ENCODE measurements around the gene SOX10. TPM values are rescaled to one million over a fixed set of nuclear protein-coding genes. Genes with fewer than 3 reads are reported as not detected.

The SOX10 gene
- not detected for total RNA-seq (2013)
- polyA plus RNA-seq (not detected), polyA minus RNA-seq (not detected in 2 replicates), total RNA-seq (0 to 1.2 (median 0.05) reads per million in 11 experiments)

DNA sequence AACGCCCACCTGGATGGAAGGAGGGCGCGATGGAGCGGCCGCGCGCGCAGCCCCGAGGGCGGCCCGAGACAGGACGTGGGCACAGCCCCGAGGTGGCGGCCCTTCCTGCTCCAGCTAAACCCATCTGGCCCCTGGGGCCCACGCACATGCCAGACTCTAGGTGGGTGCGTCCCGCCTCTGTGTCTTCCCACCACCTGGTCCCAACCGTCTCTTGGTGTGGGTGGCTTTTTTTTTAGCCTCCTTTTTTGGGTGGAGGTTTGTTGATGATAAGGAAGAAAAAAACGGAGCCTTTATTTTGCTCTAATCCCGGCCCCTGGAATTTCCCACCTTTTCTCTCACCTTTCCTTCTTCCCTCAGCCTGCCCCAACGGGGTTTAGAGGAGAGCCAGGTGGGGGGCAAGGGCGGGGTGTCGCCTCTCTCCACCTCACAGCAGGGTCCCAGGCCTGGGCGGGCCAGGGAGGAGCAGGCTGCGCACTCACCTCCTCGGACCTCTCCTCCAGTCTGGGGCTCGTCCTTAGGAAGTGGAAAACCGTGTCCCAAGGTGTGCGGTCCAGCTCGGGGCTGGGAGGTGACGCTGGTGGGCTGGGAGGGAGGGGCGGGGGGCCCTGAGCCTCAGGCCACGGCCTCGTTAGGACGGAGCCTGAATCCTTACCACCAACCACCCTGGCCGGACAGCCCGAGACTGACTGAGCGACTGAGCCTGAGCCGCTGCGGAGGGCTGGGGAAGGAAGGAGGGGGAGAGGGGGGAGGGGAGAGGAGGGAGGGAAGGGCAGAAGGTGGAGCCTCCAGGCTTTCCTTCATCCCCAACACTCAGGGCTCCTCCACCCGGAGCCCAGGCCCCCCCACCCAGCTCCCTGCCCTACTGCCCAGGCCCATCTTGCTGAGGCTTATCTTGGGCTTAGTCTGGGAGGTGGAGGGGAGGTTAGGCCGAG, at the start of gene SOX10:
TSS of gene SOX10 (minus strand) at position 696 of the 932 bp plus-strand sequence. CDS start 771 bp downstream, outside the sequence.
- Mint-ChIP-seq H3K27me3 (ENCODE audit: low read depth in 3 of 3) (peaks cover 0 to 2% (median 0%) of the 10 kb centered on the region in 3 donors), H3K36me3 (peaks cover 3 to 4% of the 10 kb centered on the region in 2 donors), H3K9me3 (peaks cover 0 to 1% (median 0%) of the 10 kb centered on the region in 7 donors), H3K27ac (no peak within 1 kb of the TSS), H3K4me3 (no peak within 1 kb of the TSS), H3K4me1 (peaks cover 9% of the 10 kb centered on the region)
- no peaks in the 10 kb centered on the region for H3K9me3 ChIP-seq (replicated peaks in 1 of 2; ENCODE audit: control insufficient read depth in 1 of 2, insufficient read depth in 1 of 2, low read length in 2 of 2)
- intact Hi-C loops (cut with micrococcal nuclease), result no loop called here
- no peaks in the 10 kb centered on the region for H3K4me1 ChIP-seq (ENCODE audit: control insufficient read depth in 1 of 2, insufficient read depth in 2 of 2, low read length in 2 of 2)
- no peak within 1 kb of the TSS for H3K4me2 ChIP-seq (replicated peaks; ENCODE audit: extremely low read depth, low read length, poor library complexity, severe bottlenecking)
- no peak for DNase-seq
- H2AFZ ChIP-seq (ENCODE audit: insufficient read depth, low read depth, low read length, poor library complexity, severe bottlenecking), result no peak within 1 kb of the TSS
- WGBS (ENCODE audit: insufficient coverage), result 82% methylated on average over 12 of the region's 42 CpGs
- TF ChIP-seq, protein P1, sequence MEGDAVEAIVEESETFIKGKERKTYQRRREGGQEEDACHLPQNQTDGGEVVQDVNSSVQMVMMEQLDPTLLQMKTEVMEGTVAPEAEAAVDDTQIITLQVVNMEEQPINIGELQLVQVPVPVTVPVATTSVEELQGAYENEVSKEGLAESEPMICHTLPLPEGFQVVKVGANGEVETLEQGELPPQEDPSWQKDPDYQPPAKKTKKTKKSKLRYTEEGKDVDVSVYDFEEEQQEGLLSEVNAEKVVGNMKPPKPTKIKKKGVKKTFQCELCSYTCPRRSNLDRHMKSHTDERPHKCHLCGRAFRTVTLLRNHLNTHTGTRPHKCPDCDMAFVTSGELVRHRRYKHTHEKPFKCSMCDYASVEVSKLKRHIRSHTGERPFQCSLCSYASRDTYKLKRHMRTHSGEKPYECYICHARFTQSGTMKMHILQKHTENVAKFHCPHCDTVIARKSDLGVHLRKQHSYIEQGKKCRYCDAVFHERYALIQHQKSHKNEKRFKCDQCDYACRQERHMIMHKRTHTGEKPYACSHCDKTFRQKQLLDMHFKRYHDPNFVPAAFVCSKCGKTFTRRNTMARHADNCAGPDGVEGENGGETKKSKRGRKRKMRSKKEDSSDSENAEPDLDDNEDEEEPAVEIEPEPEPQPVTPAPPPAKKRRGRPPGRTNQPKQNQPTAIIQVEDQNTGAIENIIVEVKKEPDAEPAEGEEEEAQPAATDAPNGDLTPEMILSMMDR (IDR thresholded peaks at IDR 0.05), result no peak
- H3K4me3 ChIP-seq (replicated peaks in 1 of 3; ENCODE audit: low read depth in 2 of 3, low read length in 3 of 3), result no peak within 1 kb of the TSS
- no peaks in the 10 kb centered on the region for H3K36me3 ChIP-seq (replicated peaks in 1 of 2; ENCODE audit: control insufficient read depth in 1 of 2, insufficient read depth in 2 of 2, low read length in 2 of 2)
- H3K27me3 ChIP-seq (ENCODE audit: control insufficient read depth in 2 of 2, insufficient read depth in 2 of 2, low read length in 2 of 2), result no peaks in the 10 kb centered on the region
- H3K79me2 ChIP-seq (ENCODE audit: insufficient read depth, low read length), result no peaks in the 10 kb centered on the region
- no peak within 1 kb of the TSS for H3K9ac ChIP-seq (ENCODE audit: insufficient read depth, low read length, poor library complexity, severe bottlenecking)
- H3K27ac ChIP-seq (ENCODE audit: low read depth in 1 of 2, low read length in 2 of 2), result no peak within 1 kb of the TSS
- no peaks in the 10 kb centered on the region for H4K20me1 ChIP-seq (ENCODE audit: insufficient read depth, low read length)

DNA sequence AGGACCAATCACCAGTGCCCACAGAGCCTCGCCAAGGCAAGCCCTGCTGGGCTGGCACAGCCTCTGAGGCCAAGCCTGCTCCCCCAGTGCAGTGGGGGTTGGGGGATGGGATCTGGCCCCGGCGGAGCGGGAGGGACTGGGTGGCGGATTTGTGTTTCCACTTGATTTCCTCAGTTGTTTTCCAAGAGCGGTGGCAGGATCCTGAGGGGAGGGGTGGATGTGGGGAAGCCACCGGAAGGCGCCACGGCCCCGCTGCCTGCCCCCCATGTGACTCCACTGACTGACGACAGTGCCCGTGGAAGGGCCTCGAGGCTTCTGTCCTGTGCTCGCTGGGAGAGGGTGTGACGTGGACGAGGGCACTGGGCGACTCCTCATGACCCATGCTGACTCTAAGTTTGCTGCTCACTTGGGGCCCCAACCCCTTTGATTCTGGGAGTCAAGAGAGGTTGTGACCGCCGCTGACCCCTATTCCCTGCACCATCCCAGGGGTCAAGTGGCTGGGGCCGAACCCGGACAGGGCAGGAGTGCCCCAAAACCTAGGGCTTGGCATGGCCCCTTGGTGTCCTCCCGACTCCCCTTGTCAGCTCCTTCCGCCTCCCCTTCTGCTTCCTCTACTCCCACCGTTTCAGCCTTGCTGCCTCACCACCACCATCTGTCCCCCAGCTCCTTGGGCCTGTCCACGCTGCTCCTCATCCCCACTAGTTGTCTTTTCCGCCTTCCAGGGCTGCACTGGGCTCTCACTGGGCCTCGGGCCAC, 49.3 kb upstream of the SOX10 start:
- Histone ChIP-seq H3K9ac (ENCODE audit: insufficient read depth, low read length, poor library complexity, severe bottlenecking) (peak overlapping the region; percentile 36), H3K27ac (ENCODE audit: low read depth in 1 of 2, low read length in 2 of 2) (peak overlapping the region in 1 of 2 donors; percentile 33), H3K79me2 (ENCODE audit: insufficient read depth, low read length) (no peaks in the 10 kb centered on the region), H3K4me1 (ENCODE audit: control insufficient read depth in 1 of 2, insufficient read depth in 2 of 2, low read length in 2 of 2) (peaks cover 21 to 23% of the 10 kb centered on the region in 2 donors), H2AFZ (ENCODE audit: insufficient read depth, low read depth, low read length, poor library complexity, severe bottlenecking) (peak overlapping the region; percentile 73), H3K4me2 (replicated peaks; ENCODE audit: extremely low read depth, low read length, poor library complexity, severe bottlenecking) (peak overlapping the region; percentile 37), H3K4me3 (replicated peaks in 1 of 3; ENCODE audit: low read depth in 2 of 3, low read length in 3 of 3) (peak overlapping the region in 1 of 3 experiments; percentile 30), H3K36me3 (replicated peaks in 1 of 2; ENCODE audit: control insufficient read depth in 1 of 2, insufficient read depth in 2 of 2, low read length in 2 of 2) (no peaks in the 10 kb centered on the region), H4K20me1 (ENCODE audit: insufficient read depth, low read length) (no peaks in the 10 kb centered on the region), H3K9me3 (replicated peaks in 1 of 2; ENCODE audit: control insufficient read depth in 1 of 2, insufficient read depth in 1 of 2, low read length in 2 of 2) (no peaks in the 10 kb centered on the region), H3K27me3 (ENCODE audit: control insufficient read depth in 2 of 2, insufficient read depth in 2 of 2, low read length in 2 of 2) (no peaks in the 10 kb centered on the region)
- intact Hi-C loops (cut with micrococcal nuclease), result no loop called here
- peak overlapping the region in 5 of 7 donors; percentile 17 to 78 (median 62) for H3K27ac Mint-ChIP-seq
- 79% methylated on average over 23 of the region's 27 CpGs for WGBS (ENCODE audit: insufficient coverage)
- H3K9me3 Mint-ChIP-seq, result peaks cover 0 to 3% (median 0%) of the 10 kb centered on the region in 7 donors
- DNase-seq, result no peak
- peak overlapping the region in 1 of 2 donors; percentile 79 for H3K4me3 Mint-ChIP-seq
- TF ChIP-seq, protein P1 (IDR thresholded peaks at IDR 0.05), result no peak
- H3K4me1 Mint-ChIP-seq, result peaks cover 20% of the 10 kb centered on the region
- peaks cover 0 to 3% (median 0%) of the 10 kb centered on the region in 3 donors for H3K27me3 Mint-ChIP-seq (ENCODE audit: low read depth in 3 of 3)
- H3K36me3 Mint-ChIP-seq, result no peaks in the 10 kb centered on the region

Data from CD14-positive monocyte (primary cell).